Measurements from ENCODE around the gene SLC49A3.

The SLC49A3 gene

GRCh38 chr4:678331-679103, 10.4 kb downstream of the SLC49A3 start:
- TF ChIP-seq CTCF (IDR thresholded peaks at IDR 0.05; ENCODE audit: borderline replicate concordance, insufficient read depth, low read depth, low read length), result no peak
- no peak overlapping the region for H3K4me3 ChIP-seq (ENCODE audit: low read depth, low read length)

- no peak overlapping the region for H3K4me3 ChIP-seq (ENCODE audit: low read depth, low read length)
- no peak for TF ChIP-seq CTCF (IDR thresholded peaks at IDR 0.05; ENCODE audit: borderline replicate concordance, insufficient read depth, low read depth, low read length)
These were observed 11.3 kb downstream of the SLC49A3 start for GRCh38 chr4:677431-678293.

GRCh38 chr4:676871-677235, 12.1 kb downstream of the SLC49A3 start:
- no peak overlapping the region for H3K4me3 ChIP-seq (ENCODE audit: low read depth, low read length)
- no peak for TF ChIP-seq CTCF (IDR thresholded peaks at IDR 0.05; ENCODE audit: borderline replicate concordance, insufficient read depth, low read depth, low read length)

GRCh38 chr4:675980-676870, 12.7 kb downstream of the SLC49A3 start:
- TF ChIP-seq CTCF (IDR thresholded peaks at IDR 0.05; ENCODE audit: borderline replicate concordance, insufficient read depth, low read depth, low read length), result no peak
- no peak overlapping the region for H3K4me3 ChIP-seq (ENCODE audit: low read depth, low read length)

- TF ChIP-seq CTCF (IDR thresholded peaks at IDR 0.05; ENCODE audit: borderline replicate concordance, insufficient read depth, low read depth, low read length), result no peak
- H3K4me3 ChIP-seq (ENCODE audit: low read depth, low read length), result peak overlapping the region; percentile 87
These were observed 13.7 kb downstream of the SLC49A3 start for GRCh38 chr4:675036-675882.

Measured in GM12875 (cell line).